Esophagus (tissue), 2 donors: ENCODE results near the gene TUBB2B. TPM values are rescaled to one million over a fixed set of nuclear protein-coding genes. Genes with fewer than 3 reads are reported as not detected.

ENCODE experiments used
- H3K27ac ChIP-seq, 2 donors: one replicate each; pipeline ENCODE4 v1.5.1; 2013; ENCODE audit warnings: low read depth in 2 of 2, mild to moderate bottlenecking in 2 of 2, inconsistent platforms in 1 of 2, low read length in 1 of 2, moderate library complexity in 1 of 2
- H3K27me3 ChIP-seq, 2 donors: one replicate each; pipeline ENCODE4 v1.6.1; 2013; ENCODE audit warnings: low read length in 2 of 2, control low read depth in 1 of 2, mild to moderate bottlenecking in 1 of 2; ENCODE audit not compliant: insufficient read depth in 2 of 2, control insufficient read depth in 1 of 2
- H3K36me3 ChIP-seq, 2 donors: one replicate each; pipeline ENCODE4 v1.6.1; 2013; ENCODE audit warnings: low read length in 1 of 2; ENCODE audit not compliant: control insufficient read depth in 2 of 2, insufficient read depth in 2 of 2
- H3K4me1 ChIP-seq, 2 donors: one replicate each; pipeline ENCODE4 v1.6.1; 2013; ENCODE audit warnings: low read length in 1 of 2; ENCODE audit not compliant: control insufficient read depth in 2 of 2, insufficient read depth in 2 of 2
- H3K4me3 ChIP-seq, 2 donors: one replicate each; pipeline ENCODE4 v1.5.1; 2013; ENCODE audit warnings: low read length in 2 of 2, mild to moderate bottlenecking in 2 of 2, low read depth in 1 of 2, moderate library complexity in 1 of 2
- H3K9me3 ChIP-seq, 2 donors: one replicate each; pipeline ENCODE4 v1.6.1; 2013; ENCODE audit warnings: mild to moderate bottlenecking in 2 of 2, low read depth in 1 of 2, low read length in 1 of 2, moderate library complexity in 1 of 2; ENCODE audit not compliant: control insufficient read depth in 2 of 2, insufficient read depth in 1 of 2
- WGBS, 2 donors: extraction: QIAGEN DNeasy Blood & Tissue Kit; methylation state at CpG; one replicate each; pipeline ENCODE4 v1.1.7; 2013; 5-methylcytosine and 5-hydroxymethylcytosine counted together
- polyA plus RNA-seq, 2 donors: library from polyadenylated mRNA; stranded (reverse); fragments of 200-250 nt; gene quantifications; one replicate each; pipeline ENCODE4 v1.2.3, GENCODE V29; 2013
- donor health status: healthy with polysubstance abuse.
- donor health status: Bipolar disorder and iron deficiency.

The TUBB2B gene
- polyA plus RNA-seq, 2 donors = 1.6 to 8.4 TPM

GRCh38 chr6:3214898-3215297 lies 12.6 kb downstream of the TUBB2B start:
- H3K4me3 ChIP-seq = no peak overlapping the region
- WGBS, 2 donors = 46 to 60% methylated on average over 3 of the region's 3 CpGs
- no peaks in the 10 kb centered on the region for H3K4me1 ChIP-seq

GRCh38 chr6:3213334-3213695 lies 14.1 kb downstream of the TUBB2B start:
- Histone ChIP-seq H3K36me3 (no peaks in the 10 kb centered on the region), H3K27me3 (no peaks in the 10 kb centered on the region), H3K4me3 (no peak overlapping the region), H3K9me3 (no peaks in the 10 kb centered on the region), H3K4me1 (no peaks in the 10 kb centered on the region), H3K27ac (no peak overlapping the region)
- 93 to 94% methylated on average over 2 of the region's 2 CpGs for WGBS, 2 donors

More at GRCh38 chr6:3214898-3215297, 12.6 kb downstream of the TUBB2B start:
- no peaks in the 10 kb centered on the region for H3K9me3 ChIP-seq
- no peak overlapping the region for H3K27ac ChIP-seq
- H3K36me3 ChIP-seq = no peaks in the 10 kb centered on the region
- no peaks in the 10 kb centered on the region for H3K27me3 ChIP-seq

GRCh38 chr6:3212261-3212660 lies 15.2 kb downstream of the TUBB2B start:
- Histone ChIP-seq H3K27ac (no peak overlapping the region), H3K4me1 (no peaks in the 10 kb centered on the region), H3K9me3 (no peaks in the 10 kb centered on the region), H3K27me3 (no peaks in the 10 kb centered on the region), H3K4me3 (no peak overlapping the region), H3K36me3 (no peaks in the 10 kb centered on the region)
- WGBS, 2 donors = 95 to 97% methylated on average over 6 of the region's 6 CpGs

GRCh38 chr6:3211681-3212080 lies 15.8 kb downstream of the TUBB2B start:
- Histone ChIP-seq H3K9me3 (no peaks in the 10 kb centered on the region), H3K36me3 (no peaks in the 10 kb centered on the region), H3K27me3 (no peaks in the 10 kb centered on the region), H3K4me3 (no peak overlapping the region), H3K4me1 (no peaks in the 10 kb centered on the region), H3K27ac (no peak overlapping the region)
- 70 to 77% methylated on average over 5 of the region's 5 CpGs for WGBS, 2 donors

- Histone ChIP-seq H3K27ac (no peak overlapping the region), H3K4me1 (peaks cover 0 to 2% of the 10 kb centered on the region in 2 donors), H3K36me3 (no peaks in the 10 kb centered on the region), H3K4me3 (no peak overlapping the region), H3K27me3 (no peaks in the 10 kb centered on the region), H3K9me3 (no peaks in the 10 kb centered on the region)
- WGBS, 2 donors = 88% methylated on average over 9 of the region's 9 CpGs
These were observed 17.3 kb downstream of the TUBB2B start for GRCh38 chr6:3210024-3210610.

GRCh38 chr6:3209114-3210023 lies 18.1 kb downstream of the TUBB2B start:
- no peak overlapping the region for H3K4me3 ChIP-seq
- H3K4me1 ChIP-seq = peaks cover 0 to 2% of the 10 kb centered on the region in 2 donors
- H3K36me3 ChIP-seq = no peaks in the 10 kb centered on the region
- H3K27ac ChIP-seq = peak overlapping the region; percentile 71 to 74
- no peaks in the 10 kb centered on the region for H3K9me3 ChIP-seq
- 42 to 51% methylated on average over 17 of the region's 17 CpGs for WGBS, 2 donors
- no peaks in the 10 kb centered on the region for H3K27me3 ChIP-seq

GRCh38 chr6:3208775-3209113 lies 18.7 kb downstream of the TUBB2B start:
- WGBS, 2 donors = 59 to 90% methylated on average over 1 of the region's 1 CpG
- Histone ChIP-seq H3K36me3 (no peaks in the 10 kb centered on the region), H3K9me3 (no peaks in the 10 kb centered on the region), H3K4me1 (peaks cover 0 to 2% of the 10 kb centered on the region in 2 donors), H3K27me3 (no peaks in the 10 kb centered on the region), H3K4me3 (no peak overlapping the region), H3K27ac (peak overlapping the region; percentile 71 to 85)

GRCh38 chr6:3208098-3208774 lies 19.2 kb downstream of the TUBB2B start:
- Histone ChIP-seq H3K36me3 (no peaks in the 10 kb centered on the region), H3K4me1 (peaks cover 0 to 2% of the 10 kb centered on the region in 2 donors), H3K4me3 (no peak overlapping the region), H3K9me3 (no peaks in the 10 kb centered on the region), H3K27ac (peak overlapping the region; percentile 71 to 85), H3K27me3 (no peaks in the 10 kb centered on the region)
- 37 to 51% methylated on average over 14 of the region's 14 CpGs for WGBS, 2 donors

- Histone ChIP-seq H3K27ac (peak overlapping the region; percentile 52 to 76), H3K36me3 (no peaks in the 10 kb centered on the region), H3K4me3 (no peak overlapping the region), H3K9me3 (no peaks in the 10 kb centered on the region), H3K4me1 (peaks cover 0 to 2% of the 10 kb centered on the region in 2 donors), H3K27me3 (no peaks in the 10 kb centered on the region)
- 80 to 86% methylated on average over 7 of the region's 7 CpGs for WGBS, 2 donors
These were observed 21.0 kb downstream of the TUBB2B start for GRCh38 chr6:3206339-3207015.
